ENCODE measurements around the gene GSG1L.

GSG1L gene

DNA sequence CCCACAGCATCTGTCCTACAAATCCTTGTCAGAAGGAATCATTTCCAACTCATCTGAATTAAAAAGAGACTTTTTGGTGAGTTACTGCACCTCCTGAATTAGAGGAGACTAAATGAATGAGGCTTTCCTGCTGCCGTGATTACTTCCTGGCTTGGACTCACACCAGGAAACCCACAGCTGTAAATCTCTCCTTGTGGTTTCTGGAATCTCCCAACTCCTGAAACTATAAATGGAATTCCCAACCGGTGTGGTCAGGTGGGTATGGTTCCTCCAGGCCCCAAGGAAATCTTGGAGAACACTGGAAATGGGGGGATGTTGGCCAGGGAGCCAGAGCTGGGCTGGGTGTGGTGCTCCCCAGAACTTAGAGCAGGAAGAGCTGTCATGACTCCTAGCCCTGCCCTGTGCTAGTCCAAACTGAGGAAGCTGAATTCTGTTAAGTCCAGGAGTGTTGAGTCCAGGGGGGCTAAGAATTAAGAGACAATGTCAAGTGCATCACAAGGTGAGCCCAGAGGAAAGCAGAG, 216.4 kb downstream of the GSG1L start:
- no peak for DNase-seq (ENCODE audit: low spot score)

DNA sequence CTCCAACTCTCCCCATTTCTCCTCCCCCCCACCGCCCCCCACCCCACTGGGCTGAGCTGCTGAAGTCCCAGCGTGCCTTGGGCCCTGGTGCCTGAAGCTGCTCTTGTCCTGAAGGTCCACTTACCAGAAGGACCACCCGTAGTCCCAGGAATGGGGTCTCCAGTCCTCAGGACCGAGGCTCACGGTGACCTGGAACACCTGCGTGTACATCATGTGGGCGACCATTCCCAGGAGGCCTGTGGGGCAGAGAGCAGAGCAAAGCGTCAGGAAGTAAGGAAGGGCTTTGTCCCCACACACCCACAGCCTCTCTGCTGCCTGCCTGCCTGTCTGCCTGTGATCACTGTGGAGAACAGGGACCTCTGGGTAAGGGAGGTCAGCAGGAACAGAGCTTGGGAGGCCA, 218.7 kb downstream of the GSG1L start:
- DNase-seq (ENCODE audit: low spot score) = no peak

DNA sequence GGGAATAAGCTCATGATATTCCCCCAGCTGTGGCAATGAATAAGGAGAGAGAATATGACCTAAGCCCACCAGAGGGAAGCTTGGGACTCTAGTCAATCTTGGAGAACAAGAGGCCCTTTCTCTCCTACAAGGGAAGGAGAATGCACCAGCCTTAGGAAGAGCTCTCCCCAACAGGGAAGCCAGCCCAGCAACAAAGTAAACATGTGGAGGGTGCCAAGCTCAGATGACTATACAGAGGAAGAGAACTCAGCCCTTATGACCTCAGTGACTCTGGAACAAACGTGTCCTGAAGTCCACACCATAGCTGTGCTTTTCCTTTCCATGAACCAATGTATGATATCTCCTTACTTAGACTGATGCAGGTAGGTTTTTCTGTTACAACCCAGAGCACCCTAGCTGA, 219.7 kb downstream of the GSG1L start:
- no peak for DNase-seq (ENCODE audit: low spot score)

DNA sequence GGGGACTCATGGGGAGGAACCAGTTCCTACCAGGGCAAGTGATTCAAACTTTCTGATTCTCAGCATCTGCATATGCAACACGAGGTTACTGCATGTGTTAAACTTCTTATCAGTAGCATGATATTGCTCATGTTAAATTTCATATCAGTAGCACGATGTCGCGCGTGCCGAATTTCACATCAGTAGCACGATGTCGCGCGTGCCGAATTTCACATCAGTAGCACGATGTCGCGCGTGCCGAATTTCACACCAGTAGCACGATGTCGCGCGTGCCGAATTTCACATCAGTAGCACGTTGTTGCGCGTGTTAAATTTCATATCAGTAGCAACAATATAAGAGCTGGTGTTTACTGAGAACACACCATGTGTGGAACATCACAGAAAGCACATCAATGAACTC, 221.6 kb downstream of the GSG1L start:
- DNase-seq (ENCODE audit: low spot score) = no peak

DNA sequence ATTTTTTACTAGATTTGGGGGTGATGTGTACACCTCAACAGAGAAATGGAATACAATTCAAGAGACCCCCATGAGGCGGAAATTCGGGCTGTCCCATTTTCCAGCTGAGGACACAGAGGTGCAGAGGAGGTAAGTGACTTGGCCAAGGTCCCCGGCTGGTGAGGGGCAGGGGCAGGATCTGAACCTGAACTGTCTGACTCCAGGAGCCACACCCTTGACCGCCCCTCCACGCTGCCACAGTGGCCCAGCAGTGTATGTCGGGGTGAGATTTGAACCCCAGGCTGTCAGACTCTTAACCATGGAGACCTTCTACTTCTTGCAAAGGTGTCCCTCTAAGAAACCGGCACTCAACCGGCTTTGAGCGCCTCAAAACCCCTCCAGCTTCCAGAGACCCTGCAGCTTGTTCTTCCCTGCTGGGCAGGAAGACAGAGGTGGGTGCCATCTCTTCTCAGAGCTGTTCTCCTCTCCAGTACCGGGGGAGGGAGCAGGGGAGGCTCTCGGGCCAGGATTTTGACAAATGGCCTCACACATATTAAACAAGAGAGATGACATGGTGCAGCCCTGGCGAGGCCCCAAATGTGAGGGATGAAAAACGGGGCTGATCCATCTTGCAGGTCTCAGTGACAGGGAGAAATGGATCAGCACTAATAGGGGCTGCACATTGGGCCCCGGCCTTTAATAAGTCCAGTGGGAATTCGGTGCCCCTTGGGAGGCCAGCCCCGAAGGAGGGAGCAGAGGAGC, 222.3 kb downstream of the GSG1L start:
- no peak for DNase-seq (ENCODE audit: low spot score)

DNA sequence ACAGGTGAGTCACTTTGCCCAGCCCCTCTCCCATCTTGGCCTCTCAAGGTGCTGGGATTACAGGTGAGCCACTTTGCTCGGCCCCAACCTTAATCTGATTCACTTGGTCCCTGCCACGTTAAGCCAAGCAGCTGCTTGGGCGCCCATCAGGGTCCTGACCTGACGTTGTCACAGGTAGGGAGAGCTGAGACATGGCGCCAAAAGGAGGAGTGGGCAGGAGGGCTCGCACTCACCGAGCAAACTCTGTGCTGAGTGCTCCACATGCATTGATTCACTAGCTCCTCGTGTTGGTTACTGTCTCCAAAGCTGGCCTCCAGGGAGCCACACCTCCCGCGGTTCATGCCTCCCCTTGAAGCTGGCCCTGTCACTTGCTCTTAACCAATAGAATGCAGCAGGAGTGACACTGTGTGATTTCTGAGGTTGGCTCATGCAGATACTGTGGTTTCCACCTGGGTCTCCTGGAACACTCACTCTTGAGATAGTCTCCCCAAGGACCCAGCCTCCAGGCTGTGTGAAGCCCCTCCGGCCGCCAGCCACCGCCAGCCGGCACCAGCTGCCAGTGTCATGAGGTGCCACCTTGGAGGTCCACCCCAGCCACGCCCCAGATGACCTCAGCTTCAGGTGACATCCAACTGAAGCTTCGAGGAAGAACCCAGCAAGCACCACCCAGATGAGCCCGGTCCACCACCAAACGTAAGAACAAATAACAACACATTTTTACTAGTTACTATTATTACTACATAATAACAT, 223.0 kb downstream of the GSG1L start:
- no peak for DNase-seq (ENCODE audit: low spot score)

DNA sequence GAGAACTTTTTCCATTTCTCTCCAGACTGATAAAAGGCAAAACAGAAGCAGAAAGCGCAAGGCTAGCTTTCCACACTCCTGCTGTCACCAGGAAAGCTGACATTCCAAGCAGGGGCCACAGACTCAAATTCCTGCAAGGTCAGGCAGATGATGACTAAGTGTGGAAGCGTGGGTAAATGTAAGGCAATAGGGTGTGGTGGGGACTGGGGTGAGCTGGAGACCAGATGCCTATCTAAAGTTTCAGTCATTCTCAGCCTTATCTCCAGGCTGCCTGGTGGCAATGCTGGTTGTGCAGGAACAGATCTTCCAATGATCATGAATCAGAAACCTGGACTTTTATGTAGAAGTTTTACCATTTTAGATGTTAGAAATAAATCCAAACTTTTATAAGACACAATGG, 224.1 kb downstream of the GSG1L start:
- no peak for DNase-seq (ENCODE audit: low spot score)

DNA sequence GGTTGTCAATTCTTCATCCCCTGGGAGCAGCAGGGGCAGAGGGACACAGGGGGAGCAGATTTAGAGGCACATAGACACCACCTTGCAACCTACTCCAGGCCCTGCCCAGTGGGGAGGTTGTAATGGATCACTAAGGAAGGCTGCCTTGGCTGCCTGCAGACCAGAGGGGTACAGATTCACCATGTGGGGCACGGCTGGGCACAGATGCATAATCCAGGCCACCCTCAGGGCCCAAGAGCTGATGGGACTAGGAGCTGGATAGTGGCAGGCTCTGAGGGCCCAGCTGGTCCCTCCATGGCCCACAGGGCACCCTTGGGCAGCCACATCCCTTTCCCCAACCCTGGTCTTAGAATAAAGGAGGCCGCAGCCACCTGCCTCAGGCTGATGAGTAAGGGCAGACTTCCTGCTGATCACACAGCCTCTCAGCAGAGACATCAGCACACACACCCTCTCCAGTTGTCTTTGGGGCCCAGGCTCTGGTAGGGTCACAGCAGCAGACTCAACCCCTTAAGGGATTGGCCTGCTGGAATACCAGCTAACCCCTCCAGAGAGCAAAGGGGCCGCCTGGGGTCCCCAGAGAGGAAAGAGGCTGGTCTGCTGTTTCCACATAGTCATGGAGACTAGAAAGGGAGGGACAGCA, 224.9 kb downstream of the GSG1L start:
- no peak for DNase-seq (ENCODE audit: low spot score)

DNA sequence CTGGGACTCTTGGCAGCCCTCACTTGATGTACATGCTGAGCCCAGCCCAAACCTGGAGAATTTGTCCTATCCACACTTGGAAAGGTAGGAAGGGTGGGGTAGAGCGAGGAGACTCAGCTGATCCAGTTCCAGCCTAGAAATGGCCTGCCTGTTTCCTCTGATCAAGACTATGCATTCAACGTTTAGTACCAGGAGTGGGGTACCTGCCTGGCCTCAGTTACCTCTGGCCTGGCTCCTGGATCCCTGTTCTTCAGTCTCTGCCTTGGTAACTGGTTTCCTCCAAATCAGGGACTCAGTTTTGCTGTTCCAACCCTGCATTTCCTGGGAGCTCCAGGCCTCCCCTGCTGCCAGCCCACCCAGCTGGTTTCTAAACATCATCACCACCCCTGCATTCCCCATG, 233.5 kb downstream of the GSG1L start:
- no peak for DNase-seq (ENCODE audit: low spot score)

DNA sequence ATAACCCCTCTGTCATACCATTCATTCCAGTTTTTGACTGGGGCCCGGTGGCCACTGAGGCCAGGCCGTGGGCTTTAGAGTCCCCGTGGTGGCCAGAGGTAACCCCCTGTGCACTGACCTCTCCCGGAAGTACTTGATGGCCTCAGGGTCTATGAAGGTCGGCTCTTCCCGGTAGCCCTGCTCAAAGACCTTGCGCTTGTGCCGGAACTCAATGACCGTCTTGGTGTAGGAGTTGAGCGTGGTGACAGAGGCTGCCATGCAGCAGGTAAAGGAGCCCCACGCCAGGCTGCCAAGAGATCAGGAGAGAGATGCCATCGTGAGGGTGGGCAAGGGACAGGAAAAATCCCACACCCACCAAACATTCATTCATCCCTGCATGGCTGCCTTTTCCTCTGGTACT, 234.8 kb downstream of the GSG1L start:
- no peak for DNase-seq (ENCODE audit: low spot score)

DNA sequence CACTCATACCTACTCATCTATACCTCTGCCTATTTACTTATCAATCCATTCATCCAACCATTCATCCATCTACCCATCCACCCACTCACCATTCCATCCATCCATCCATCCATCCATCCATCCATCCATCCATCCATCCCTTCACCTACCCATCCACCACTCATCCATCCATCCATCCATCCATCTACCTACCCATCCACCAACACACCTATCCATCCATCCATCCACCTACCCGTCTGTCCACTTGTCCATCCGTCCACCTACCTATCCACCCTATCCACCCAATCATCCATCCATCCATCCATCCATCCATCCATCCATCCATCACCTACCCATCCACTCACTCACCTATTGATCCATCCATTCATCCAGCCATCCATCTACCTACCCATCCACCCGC, 235.7 kb downstream of the GSG1L start:
- DNase-seq (ENCODE audit: low spot score) = no peak

DNA sequence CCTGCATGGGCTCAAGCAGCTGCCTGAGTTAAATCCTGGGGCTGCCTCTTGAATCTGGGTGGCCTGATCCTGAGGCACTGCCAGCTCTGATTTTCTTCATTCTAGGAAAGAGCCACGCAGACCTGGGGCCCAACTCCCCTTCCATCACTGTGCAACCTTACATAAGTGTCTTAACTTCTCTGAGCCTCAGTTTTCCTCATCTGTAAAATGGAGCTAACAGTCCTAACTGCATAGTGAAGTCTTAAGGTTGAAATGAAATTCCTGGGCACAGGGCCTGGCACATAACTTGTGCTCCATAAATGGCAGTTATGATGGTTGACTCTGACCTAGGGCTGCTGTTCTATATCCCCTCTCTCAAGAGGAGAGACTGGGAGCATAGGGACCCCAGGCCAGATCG, 236.6 kb downstream of the GSG1L start:
- DNase-seq (ENCODE audit: low spot score) = no peak

DNA sequence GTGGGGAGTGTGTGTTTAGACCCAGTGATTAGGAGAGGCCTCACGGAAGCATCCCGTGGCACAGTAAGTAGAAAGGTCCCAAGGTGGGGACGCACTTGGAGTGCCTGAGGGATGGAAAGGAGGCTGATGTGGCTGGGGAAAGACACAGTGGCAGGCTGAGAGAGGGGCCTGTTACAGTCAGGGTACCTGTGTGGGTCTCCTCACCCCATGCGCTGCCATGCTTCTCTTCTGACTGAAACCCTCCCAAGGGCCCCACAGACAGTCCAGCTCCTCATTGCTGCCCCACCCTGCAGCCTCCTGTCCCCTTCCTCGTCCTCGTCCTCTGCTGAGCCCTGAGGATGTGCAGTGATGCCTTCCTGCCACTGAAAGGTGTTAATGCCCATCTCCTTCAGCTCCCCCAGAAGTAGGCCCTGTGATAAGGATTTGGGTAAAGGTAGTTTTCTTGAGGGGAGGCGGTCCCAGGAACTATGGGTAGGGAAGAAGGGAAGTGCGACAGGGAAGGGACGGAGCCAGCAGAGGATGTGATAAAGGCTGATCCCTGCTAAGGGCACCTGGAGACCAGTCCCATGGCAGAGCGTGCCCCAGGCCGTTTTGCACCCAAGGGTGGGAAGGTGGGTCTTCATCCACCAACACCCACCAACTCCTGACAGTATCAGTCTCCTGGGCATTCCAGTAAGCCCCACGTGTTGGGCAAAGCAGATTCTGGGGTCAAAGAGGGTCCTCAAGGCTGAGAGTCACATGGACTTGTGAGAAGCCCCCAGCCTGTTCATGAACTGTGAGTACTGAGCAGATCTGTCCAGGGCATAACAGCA, 237.2 kb downstream of the GSG1L start:
- no peak for DNase-seq (ENCODE audit: low spot score)

DNA sequence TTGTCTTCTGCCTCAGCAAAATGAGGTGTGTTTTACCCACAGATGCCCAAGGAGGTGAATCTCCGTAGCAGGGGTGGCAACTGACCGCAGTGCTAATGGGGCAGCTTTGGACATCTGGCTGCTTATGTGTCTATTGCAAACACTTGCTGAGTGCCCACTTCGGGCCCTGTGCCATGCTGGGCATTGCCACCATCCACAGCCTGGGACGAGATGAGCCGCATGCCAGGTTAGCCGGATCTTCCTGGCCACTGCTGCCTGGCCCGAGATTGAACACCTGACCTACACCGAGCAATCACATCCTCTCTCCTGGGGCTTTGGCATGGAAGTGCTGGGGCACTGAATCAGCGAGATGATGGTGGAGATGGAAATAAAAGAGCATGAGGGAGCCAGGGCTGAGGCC, 238.7 kb downstream of the GSG1L start:
- no peak for DNase-seq (ENCODE audit: low spot score)

DNA sequence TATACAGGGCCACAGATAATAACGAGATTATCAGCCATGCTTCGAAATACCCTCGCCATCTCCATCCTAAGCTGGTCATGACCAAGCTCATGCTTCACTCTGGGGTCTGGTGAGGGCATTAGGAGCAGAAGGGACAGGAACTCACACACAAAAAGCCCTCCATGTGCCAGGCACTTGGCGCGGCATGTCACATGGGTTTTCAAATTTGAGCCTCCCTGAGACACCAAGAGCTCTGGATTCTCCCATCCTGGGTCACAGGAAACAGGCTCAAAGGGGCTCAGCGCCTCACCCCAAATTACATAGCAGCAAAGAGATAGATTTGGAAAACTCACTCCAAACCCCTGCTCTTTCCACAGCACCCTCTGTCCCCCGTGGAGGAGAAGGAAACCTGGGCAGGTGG, 239.5 kb downstream of the GSG1L start:
- DNase-seq (ENCODE audit: low spot score) = no peak

DNA sequence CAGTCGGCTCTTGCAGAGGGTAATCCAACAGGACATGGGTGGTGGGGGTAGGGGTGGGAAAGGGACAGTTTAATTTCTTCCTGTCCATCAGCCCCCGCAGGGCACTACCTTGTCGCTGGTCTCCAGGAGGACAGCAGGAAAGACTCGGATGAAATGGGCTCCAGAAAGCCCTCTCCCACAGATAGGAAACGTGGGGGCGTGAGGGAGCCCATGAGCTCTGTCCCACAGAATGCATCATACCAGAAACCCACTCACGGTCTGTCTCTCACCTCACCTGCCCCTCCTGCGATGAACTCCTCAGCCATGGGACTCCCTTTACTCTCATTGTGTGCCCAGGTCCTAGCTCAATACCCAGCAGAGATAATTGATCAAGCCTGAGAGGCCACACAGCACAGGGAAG, 240.1 kb downstream of the GSG1L start:
- DNase-seq (ENCODE audit: low spot score) = no peak

DNA sequence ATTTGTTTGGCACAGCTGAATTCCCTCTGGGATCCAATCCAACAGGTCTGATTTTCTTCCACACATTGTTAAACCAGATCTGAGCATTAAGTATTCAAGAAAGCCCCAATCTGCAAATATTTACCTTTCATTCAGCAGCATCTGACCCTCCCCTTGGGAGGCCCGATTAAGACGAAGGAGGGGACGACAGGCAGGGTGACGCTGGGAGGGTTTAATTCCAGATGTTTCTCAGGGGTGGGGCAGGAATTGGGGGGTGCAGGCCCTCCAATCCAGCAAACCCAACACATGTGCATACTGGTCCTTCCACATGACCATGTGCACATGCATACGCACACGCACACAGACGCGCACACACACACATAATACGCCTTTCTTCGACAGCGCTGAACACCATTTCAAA, 240.5 kb downstream of the GSG1L start:
- DNase-seq (ENCODE audit: low spot score) = no peak

DNA sequence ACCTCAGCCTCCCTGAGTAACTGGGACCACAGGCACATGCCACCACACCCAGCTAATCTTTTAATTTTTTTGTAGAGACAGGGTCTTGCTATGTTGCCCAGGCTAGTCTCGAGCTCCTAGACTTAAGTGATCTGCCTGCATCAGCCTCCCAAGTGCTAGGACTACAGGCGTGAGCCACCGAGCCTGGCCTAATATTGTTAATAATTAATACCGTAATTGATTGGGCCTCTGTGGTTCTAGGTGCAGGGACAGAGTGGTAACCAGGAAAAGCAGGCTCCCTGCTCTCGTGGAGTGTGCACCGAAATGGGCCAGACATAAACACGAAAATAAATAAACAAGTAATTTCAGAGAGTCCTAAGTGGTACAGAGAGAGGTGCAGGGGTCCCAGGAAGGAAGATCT, 241.0 kb downstream of the GSG1L start:
- DNase-seq (ENCODE audit: low spot score) = no peak

DNA sequence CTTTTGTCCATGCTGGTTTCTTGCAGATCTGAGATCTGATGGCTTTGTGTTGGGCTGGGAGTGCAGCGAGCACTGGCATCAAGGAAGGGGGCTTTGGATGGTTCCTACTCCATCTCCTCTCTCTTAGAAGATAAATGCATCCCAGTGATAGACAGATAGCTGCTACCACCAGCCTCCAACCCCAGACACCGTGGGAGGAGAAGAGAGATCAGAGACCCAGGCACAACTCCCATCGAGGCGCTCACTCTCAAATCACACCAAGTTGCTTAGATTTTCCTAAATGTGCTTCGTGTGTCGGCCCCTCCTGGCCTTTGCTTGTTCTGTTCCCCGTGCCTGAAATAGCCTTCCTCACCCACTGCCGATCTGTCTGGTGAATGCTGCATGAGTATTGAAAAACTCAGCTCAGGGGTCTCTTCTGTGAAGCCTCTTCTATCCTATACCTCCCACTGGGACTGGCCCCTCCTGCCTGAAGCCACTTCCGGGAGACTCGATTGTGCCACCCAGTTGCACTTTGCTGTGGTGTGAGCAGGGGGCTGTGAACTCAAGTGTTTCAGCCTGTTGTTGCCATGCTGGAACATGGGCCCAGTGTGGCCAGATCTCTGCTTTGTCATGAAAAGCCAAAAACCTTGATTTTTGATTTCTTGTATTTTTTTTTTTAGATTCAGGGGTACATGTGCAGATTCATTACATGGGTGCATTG, 242.7 kb downstream of the GSG1L start:
- no peak for DNase-seq (ENCODE audit: low spot score)

DNA sequence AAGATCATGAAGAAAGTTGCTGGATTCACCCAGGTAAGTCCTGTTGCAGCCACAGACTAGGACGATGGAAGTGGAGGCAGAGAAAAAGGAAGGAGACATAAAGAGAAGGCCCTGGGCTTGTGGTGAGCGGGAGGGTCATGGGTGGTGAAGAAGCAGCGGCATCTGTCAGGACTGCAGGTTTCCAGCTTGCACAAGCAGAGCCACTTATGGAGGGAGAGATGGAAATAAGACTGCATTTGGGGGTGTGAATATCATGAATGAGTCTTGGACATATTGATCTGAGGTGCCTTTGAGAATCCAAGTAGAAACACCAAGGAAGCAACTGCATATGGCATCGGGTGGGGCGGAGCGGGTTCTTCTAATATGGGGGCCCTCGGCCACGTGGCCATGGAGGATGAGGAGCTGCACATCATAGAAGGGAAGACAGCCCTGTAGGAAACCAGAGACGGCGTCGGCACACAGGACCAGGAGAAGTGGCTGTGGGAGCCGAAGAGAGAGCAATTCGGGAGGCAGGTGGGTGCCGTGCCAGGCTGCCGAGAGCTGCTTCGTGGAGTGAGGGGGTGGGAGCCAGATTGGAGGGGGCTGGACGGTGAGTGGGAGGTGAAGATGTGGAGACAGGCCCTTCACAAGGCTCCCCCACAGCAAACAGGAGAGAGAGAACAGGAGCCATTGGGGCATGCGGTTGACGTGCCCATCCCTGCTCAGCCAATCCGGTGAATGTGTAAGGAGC, 243.5 kb downstream of the GSG1L start:
- no peak for DNase-seq (ENCODE audit: low spot score)

DNA sequence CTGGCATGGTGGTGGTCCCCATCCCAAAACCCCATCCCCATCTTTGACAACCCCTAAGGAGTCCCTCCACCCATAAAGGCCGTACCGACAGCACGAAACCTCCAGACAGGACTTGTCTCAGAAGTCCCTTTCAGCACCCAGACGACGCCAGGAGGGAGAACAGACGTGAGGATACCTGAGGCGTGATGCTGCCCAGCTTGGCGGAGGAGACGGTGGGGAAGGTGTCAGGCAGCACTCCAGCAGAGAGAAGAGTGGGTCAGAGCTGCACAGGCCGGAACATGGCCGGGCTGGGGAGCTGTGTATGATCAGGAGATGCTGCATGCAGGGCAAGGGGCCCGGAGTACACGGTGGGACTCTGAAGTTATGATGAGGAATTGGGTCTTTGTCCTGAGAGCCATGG, 244.2 kb downstream of the GSG1L start:
- DNase-seq (ENCODE audit: low spot score) = no peak
